K562 (cell line): ENCODE measurements around the gene SDR39U1. TPM values are rescaled to one million over a fixed set of nuclear protein-coding genes. Genes with fewer than 3 reads are reported as not detected.
A peak's percentile ranks its signal among the peaks of the same experiment; 100 is the strongest.

Experiments
- ATAC-seq: fragments of 200-7000 bp; cut with Tn5 transposase; 3 replicates; pipeline ENCODE4 v1.9.1; 2020; ENCODE audit warnings: moderate library complexity
- BruUV-seq: library from RNA; stranded (reverse); fragments of 400-500 nt; replicated peaks from 2 replicates; lab custom pipeline; 2021; lab: Mats Ljungman, UMichigan
- CTCF ChIA-PET: fragments of 300-600 bp; formaldehyde crosslinking; extraction: SDS; loops from one replicate; lab custom pipeline; 2021; ENCODE audit warnings: low intra/inter-chr PET ratio; lab: Yijun Ruan, JAX
- POLR2A ChIA-PET: fragments of 300-600, 350-650 bp; sonication (Branson Sonifier 250); formaldehyde crosslinking; extraction: SDS; loops from one replicate; lab custom pipeline; 2021; ENCODE audit warnings: antibody characterized with exemption, inconsistent platforms; lab: Yijun Ruan, JAX
- DNase-seq, 4 experiments: peaks; one replicate each; pipeline versions ENCODE4 v3.0.0 to v3.0.0-alpha.2; 2011 to 2018; ENCODE audit warnings: low spot score in 3 of 4, mixed read lengths in 3 of 4; ENCODE audit errors: extremely low read depth in 1 of 4
- FAIRE-seq: peaks from 2 replicates; lab custom pipeline; 2011; peaks lifted over from hg19 to GRCh38; lab: Jason Lieb, UNC
- H2AFZ ChIP-seq: 2 replicates; pipeline ENCODE4 v1.6.0; 2011; ENCODE audit warnings: low read depth, low read length, control low read depth, inconsistent platforms
- H3K27ac ChIP-seq: fragments of 200-600 bp; 3 replicates; pipeline ENCODE4 v1.8.0; 2011; ENCODE audit warnings: low read depth, mild to moderate bottlenecking, control low read depth, inconsistent platforms, low read length, moderate library complexity, mixed read lengths; ENCODE audit errors: extremely low read depth
- H3K27me3 ChIP-seq, 2 experiments: fragments of 300-600 bp in 1 of 2; 2 replicates in 1 of 2; 3 replicates in 1 of 2; pipeline versions ENCODE4 v1.6.0 to v1.8.0; 2011; ENCODE audit warnings: inconsistent platforms in 2 of 2, low read length in 2 of 2, mild to moderate bottlenecking in 1 of 2, mixed read lengths in 1 of 2, moderate library complexity in 1 of 2; ENCODE audit not compliant: control insufficient read depth in 2 of 2, insufficient read depth in 2 of 2
- H3K36me3 ChIP-seq: fragments of 300-600 bp; 3 replicates; pipeline ENCODE4 v1.8.0; 2011; ENCODE audit warnings: mild to moderate bottlenecking, low read length, inconsistent platforms; ENCODE audit not compliant: control insufficient read depth, insufficient read depth
- H3K4me1 ChIP-seq, 2 experiments: fragments of 200-600 bp in 1 of 2; replicated peaks in 1 of 2; 2 replicates in 1 of 2; 3 replicates in 1 of 2; pipeline versions ENCODE4 v1.5.1 to v1.8.0; 2011; ENCODE audit warnings: inconsistent platforms in 2 of 2, low read length in 2 of 2, mild to moderate bottlenecking in 1 of 2, mixed read lengths in 1 of 2, moderate library complexity in 1 of 2; ENCODE audit not compliant: control insufficient read depth in 2 of 2, insufficient read depth in 2 of 2
- H3K4me2 ChIP-seq: 2 replicates; pipeline ENCODE4 v1.6.1; 2011; ENCODE audit warnings: low read length, control low read depth, inconsistent platforms, mixed read lengths; ENCODE audit not compliant: insufficient read depth
- H3K4me3 ChIP-seq: fragments of 200-600 bp; sonication (generic), shearing (Covaris generic); 2 replicates; pipeline ENCODE4 v1.5.1; 2016; ENCODE audit warnings: control low read depth, inconsistent platforms
- H3K79me2 ChIP-seq: fragments of 200-600 bp; 3 replicates; pipeline ENCODE4 v1.8.0; 2011; ENCODE audit warnings: low read length, inconsistent platforms; ENCODE audit not compliant: control insufficient read depth, insufficient read depth
- H3K9ac ChIP-seq, 2 experiments: 2 replicates each; pipeline versions ENCODE4 v1.6.0 to v1.6.1; 2011; ENCODE audit warnings: low read depth in 2 of 2, low read length in 2 of 2, control low read depth in 1 of 2, inconsistent platforms in 1 of 2, mild to moderate bottlenecking in 1 of 2, mixed read lengths in 1 of 2; ENCODE audit not compliant: insufficient read depth in 1 of 2
- H3K9me1 ChIP-seq: one replicate; pipeline ENCODE4 v1.6.0; 2011; ENCODE audit warnings: inconsistent platforms, mild to moderate bottlenecking, low read length, moderate library complexity; ENCODE audit not compliant: control insufficient read depth, insufficient read depth
- H3K9me3 ChIP-seq: replicated peaks from 2 replicates; pipeline ENCODE4 v1.5.1; 2011; ENCODE audit warnings: low read depth, low read length, inconsistent platforms; ENCODE audit not compliant: control insufficient read depth, insufficient read depth
- H4K20me1 ChIP-seq: replicated peaks from 2 replicates; pipeline ENCODE4 v1.6.1; 2011; ENCODE audit warnings: low read length, inconsistent platforms, mixed read lengths; ENCODE audit not compliant: control insufficient read depth, insufficient read depth
- BRF1 ChIP-seq: IDR thresholded peaks from 3 replicates; pipeline ENCODE4 v1.6.1; 2011; ENCODE audit warnings: borderline replicate concordance, mild to moderate bottlenecking; ENCODE audit not compliant: insufficient read length; ENCODE audit errors: extremely low read depth
- EP400 ChIP-seq: fragments of 450-650 bp; IDR thresholded peaks from 2 replicates; pipeline ENCODE4 v1.6.1; 2017; ENCODE audit warnings: antibody characterized with exemption, mild to moderate bottlenecking, moderate library complexity
- HNRNPLL ChIP-seq: fragments of 200-400 bp; formaldehyde crosslinking; IDR thresholded peaks from 2 replicates; pipeline ENCODE4 v1.6.1; 2017; ENCODE audit warnings: low read length, low read depth, mild to moderate bottlenecking; ENCODE audit not compliant: poor library complexity, severe bottlenecking
- NR2F6 ChIP-seq: fragments of 450-650 bp; formaldehyde crosslinking; IDR thresholded peaks from 2 replicates; pipeline ENCODE4 v1.4.0; 2020; ENCODE audit warnings: mild to moderate bottlenecking
- PHB2 ChIP-seq: fragments of 450-650 bp; IDR thresholded peaks from 2 replicates; pipeline ENCODE4 v1.6.1; 2017; ENCODE audit warnings: low read depth
- POLR2A ChIP-seq: fragments of 450-650 bp; conservative IDR thresholded peaks from 2 replicates; pipeline ENCODE4 v1.6.1; 2016
- RFX1 ChIP-seq: fragments of 450-650 bp; IDR thresholded peaks from 2 replicates; pipeline ENCODE4 v1.6.1; 2016; ENCODE audit warnings: mild to moderate bottlenecking, moderate library complexity
- SIN3A ChIP-seq, 2 experiments: fragments of 150-350 bp in 1 of 2; IDR thresholded peaks; 2 replicates each; pipeline ENCODE4 v1.6.1; 2011 to 2016; ENCODE audit warnings: borderline replicate concordance in 2 of 2, low read depth in 2 of 2, low read length in 2 of 2, mild to moderate bottlenecking in 2 of 2, moderate library complexity in 2 of 2; ENCODE audit not compliant: control insufficient read depth in 1 of 2
- TAF1 ChIP-seq: IDR thresholded peaks from 2 replicates; pipeline ENCODE4 v1.6.1; 2011; ENCODE audit warnings: mild to moderate bottlenecking, low read length, moderate library complexity; ENCODE audit not compliant: insufficient read depth, control insufficient read depth, severe bottlenecking; ENCODE audit errors: extremely low read depth
- TOE1 ChIP-seq, 2 experiments: fragments of 450-650 bp in 1 of 2; sonication (generic) in 1 of 2; formaldehyde crosslinking in 1 of 2; IDR thresholded peaks; 2 replicates each; pipeline versions ENCODE4 v1.7.1 to v1.8.0; 2016 to 2022; ENCODE audit warnings: borderline replicate concordance in 2 of 2, mild to moderate bottlenecking in 2 of 2, antibody characterized with exemption in 1 of 2, inconsistent platforms in 1 of 2, low read depth in 1 of 2, missing genetic modification reagents in 1 of 2, moderate library complexity in 1 of 2
- ZFP1 ChIP-seq: fragments of 450-650 bp; formaldehyde crosslinking; IDR thresholded peaks from 2 replicates; pipeline ENCODE4 v1.4.0; 2020; ENCODE audit warnings: mild to moderate bottlenecking, mixed read lengths
- ZNF212 ChIP-seq: fragments of 450-650 bp; formaldehyde crosslinking; IDR thresholded peaks from 2 replicates; pipeline ENCODE4 v1.4.0; 2020; ENCODE audit warnings: mild to moderate bottlenecking
- ZNF263 ChIP-seq: sonication (generic); formaldehyde crosslinking; IDR thresholded peaks from 2 replicates; pipeline ENCODE4 v1.8.0; 2022; ENCODE audit warnings: mild to moderate bottlenecking, missing genetic modification reagents, borderline replicate concordance
- ZNF584 ChIP-seq: fragments of 200-800 bp; sonication (Bioruptor generic); IDR thresholded peaks from 2 replicates; pipeline ENCODE4 v1.6.1; 2016; ENCODE audit warnings: low read depth, mild to moderate bottlenecking, missing genetic modification characterization, missing compliant biosample characterization
- ZNF77 ChIP-seq: fragments of 250-450 bp; sonication (Bioruptor Pico); IDR thresholded peaks from 2 replicates; pipeline ENCODE4 v1.5.0; 2020
- WGBS: fragments of 100-300 bp; shearing (Covaris generic); methylation state at CpG from one replicate; pipeline ENCODE4 v1.1.6; 2016; ENCODE audit warnings: low coverage, mixed read lengths; ENCODE audit not compliant: insufficient coverage; ENCODE audit errors: missing lambda C conversion rate; 5-methylcytosine and 5-hydroxymethylcytosine counted together
- in situ Hi-C: fragments of 300-500 bp; cut with MboI; formaldehyde crosslinking; loops from 4 replicates; pipeline ENCODE4 v1.15.0; 2018; ENCODE audit warnings: inconsistent platforms, mixed read lengths
- intact Hi-C: fragments of 100-400 bp; cut with micrococcal nuclease; formaldehyde crosslinking; loops from 2 replicates; pipeline ENCODE4 v1.14.2; 2022
- polyA plus RNA-seq, 8 experiments: library from polyadenylated mRNA; depleted of rRNA in 4 of 8; stranded (reverse) in 5 of 8; unstranded in 3 of 8; fragments of >200 nt; fragmentation: Nextera tagmentation in 2 of 8; fragmentation: Illumina TruSeq in 1 of 8; extraction: Ambion mirVana in 2 of 8; extraction: Trizol in 1 of 8; gene quantifications; 2 replicates each; pipeline versions ENCODE4 v1.2.1 to v1.2.3, GENCODE V29; 2011 to 2014; ENCODE audit warnings: inconsistent platforms in 1 of 8, missing spikeins in 1 of 8
- total RNA-seq, 7 experiments: library from RNA; depleted of rRNA in 6 of 7; stranded (reverse); fragments of >200 nt in 6 of 7; fragmentation: Illumina TruSeq in 2 of 7; extraction: Trizol in 2 of 7; gene quantifications; 2 replicates each; pipeline versions ENCODE4 v1.2.1 to v1.2.3, GENCODE V29; 2011 to 2021; ENCODE audit warnings: low replicate concordance in 1 of 7
- TF ChIP-seq, protein P1 (sequence below), 3 experiments: fragments of 200-800 bp in 1 of 3; sonication (Bioruptor generic) in 1 of 3; sonication (generic) in 1 of 3; formaldehyde crosslinking in 1 of 3; IDR thresholded peaks; 2 replicates each; pipeline versions ENCODE4 v1.6.1 to v1.8.0; 2016 to 2022; ENCODE audit warnings: mild to moderate bottlenecking in 2 of 3, missing compliant biosample characterization in 2 of 3, missing genetic modification characterization in 2 of 3, missing genetic modification reagents in 1 of 3
- TF ChIP-seq, protein P2 (sequence below): fragments of 450-650 bp; formaldehyde crosslinking; IDR thresholded peaks from 2 replicates; pipeline ENCODE4 v1.4.0; 2022; ENCODE audit warnings: mild to moderate bottlenecking, moderate library complexity

Gene SDR39U1
- total and polyA plus RNA-seq, 9 of the 15 experiments (the other 6 are each of a cell fraction or from before 2014, with no cell fraction given), result 10.4 to 56.1 (median 19.8) TPM

DNA sequence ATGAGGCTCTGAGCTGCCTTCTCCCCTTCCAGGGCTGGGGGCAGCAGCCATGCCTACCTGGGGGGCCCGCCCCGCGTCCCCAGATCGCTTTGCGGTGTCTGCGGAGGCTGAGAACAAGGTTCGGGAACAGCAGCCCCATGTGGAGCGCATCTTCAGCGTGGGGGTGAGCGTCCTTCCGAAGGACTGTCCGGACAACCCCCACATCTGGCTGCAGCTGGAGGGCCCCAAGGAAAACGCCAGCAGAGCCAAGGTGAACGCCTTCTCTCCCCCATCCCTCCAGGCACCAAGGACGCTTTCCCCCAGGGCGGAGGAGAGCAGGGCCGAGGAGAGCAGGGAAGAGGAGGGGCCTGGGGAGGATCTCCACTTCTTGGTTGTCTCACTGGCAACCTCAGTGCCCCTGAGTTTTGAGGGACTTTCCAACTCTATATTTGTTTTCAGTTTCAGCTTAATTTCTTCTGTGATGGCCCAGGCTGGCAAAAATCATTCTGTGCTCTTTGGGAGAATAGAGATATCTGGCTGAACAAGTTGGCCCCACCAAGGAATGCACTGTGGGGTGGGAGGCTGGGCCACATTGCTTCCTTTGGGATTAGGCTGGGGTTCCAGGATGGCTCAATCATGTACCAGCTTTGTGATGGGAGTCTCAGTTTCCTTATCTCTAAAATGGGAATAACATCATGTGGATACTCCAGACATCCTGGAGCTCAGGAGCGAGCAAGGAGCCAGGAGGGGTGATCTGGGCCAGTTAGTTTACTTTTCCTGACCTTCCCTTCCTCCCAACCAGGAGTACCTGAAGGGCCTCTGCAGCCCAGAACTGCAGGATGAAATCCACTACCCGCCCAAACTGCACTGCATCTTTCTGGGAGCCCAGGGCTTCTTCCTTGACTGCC, 11.7 kb downstream of the SDR39U1 start:
- peak overlapping the region; percentile 68 for H3K4me3 ChIP-seq
- intact Hi-C loops (loop anchor here (1.0 to 2.0 kb wide), 3 partner anchors 98 to 188 kb away; partner anchors contain the start of gene TINF2), in situ Hi-C loops (loop anchor here (5.0 to 10.0 kb wide), 3 partner anchors 99 to 376 kb away; partner anchors contain the start of genes CARMIL3 and TINF2)
- FAIRE-seq, result no peak
- H3K9me3 ChIP-seq, result no peaks in the 10 kb centered on the region
- 0 out of 2 replicates have a peak overlapping the region, but pooled peaks have one; percentile 76 for H2AFZ ChIP-seq
- ATAC-seq, result peak; percentile 60
- H3K27me3 ChIP-seq, result no peaks in the 10 kb centered on the region
- peak overlapping the region; percentile 85 for H3K27ac ChIP-seq
- peaks cover 12% of the 10 kb centered on the region for H3K79me2 ChIP-seq
- peak overlapping the region; percentile 92 for H3K4me2 ChIP-seq
- peaks cover 18% of the 10 kb centered on the region; the same call in 2 of the 3 replicates for H3K36me3 ChIP-seq
- POLR2A ChIA-PET, result interaction anchor here (0.6 to 3.9 kb wide), 17 partner anchors 10 to 284 kb away, joined by 3 to 43 read pairs (median 5); partner anchors contain the start of genes ADCY4, SDR39U1 and TINF2
- CTCF ChIA-PET, result interaction anchor here (1.3 to 1.9 kb wide), 2 partner anchors 96 to 103 kb away, joined by 5 to 19 read pairs; partner anchors contain the start of gene ADCY4
- peaks cover 3% of the 10 kb centered on the region for H3K9me1 ChIP-seq
- peak in 3 of 4 experiments; percentile 23 to 52 (median 29) for DNase-seq
- peaks cover 5% of the 10 kb centered on the region; the same call in 1 of the 2 replicates for H4K20me1 ChIP-seq
- 6% methylated on average over 15 of the region's 19 CpGs for WGBS
- BruUV-seq, result TSS peak; percentile 62
- peaks cover 29 to 53% of the 10 kb centered on the region in 2 experiments for H3K4me1 ChIP-seq
- H3K9ac ChIP-seq, result peak overlapping the region; percentile 84 to 91
- TF ChIP-seq NR2F6 (CRISPR knock-in tag), result no peak
- TF ChIP-seq, protein P1, sequence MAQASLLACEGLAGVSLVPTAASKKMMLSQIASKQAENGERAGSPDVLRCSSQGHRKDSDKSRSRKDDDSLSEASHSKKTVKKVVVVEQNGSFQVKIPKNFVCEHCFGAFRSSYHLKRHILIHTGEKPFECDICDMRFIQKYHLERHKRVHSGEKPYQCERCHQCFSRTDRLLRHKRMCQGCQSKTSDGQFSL (CRISPR knock-in tag; IDR thresholded peaks at IDR 0.05), result peak; percentile 5; the same call in 1 of the 2 replicates
- TF ChIP-seq, protein P1 (tag; IDR thresholded peaks at IDR 0.05), result peak in 1 of 2 experiments; percentile 21; a peak in 1 of 4 replicates
- no peak for TF ChIP-seq BRF1
- 0 out of 4 replicates have a peak, but pooled peaks of 1 of the 2 experiments have one; percentile 30 for TF ChIP-seq SIN3A (IDR thresholded peaks at IDR 0.05; ENCODE audit: borderline replicate concordance in 2 of 2, control insufficient read depth in 1 of 2, low read depth in 2 of 2, low read length in 2 of 2)
- 0 out of 2 replicates have a peak, but pooled peaks have one; percentile 24 for TF ChIP-seq TOE1 (IDR thresholded peaks at IDR 0.05; ENCODE audit: borderline replicate concordance)
- no peak for TF ChIP-seq TOE1 (CRISPR knock-in tag; IDR thresholded peaks at IDR 0.05; ENCODE audit: borderline replicate concordance, low read depth)
- no peak for TF ChIP-seq ZFP1 (CRISPR knock-in tag)
- 0 out of 2 replicates have a peak, but pooled peaks have one; percentile 17 for TF ChIP-seq POLR2A
- TF ChIP-seq PHB2, result no peak
- TF ChIP-seq ZNF212 (CRISPR knock-in tag), result no peak
- no peak for TF ChIP-seq RFX1
- TF ChIP-seq HNRNPLL, result peak; percentile 50
- TF ChIP-seq ZNF263 (CRISPR knock-in tag), result no peak; the same call in 1 of the 2 replicates
- TF ChIP-seq EP400, result 0 out of 2 replicates have a peak, but pooled peaks have one; percentile 2
- TF ChIP-seq ZNF77 (CRISPR knock-in tag), result no peak
- TF ChIP-seq, protein P2, sequence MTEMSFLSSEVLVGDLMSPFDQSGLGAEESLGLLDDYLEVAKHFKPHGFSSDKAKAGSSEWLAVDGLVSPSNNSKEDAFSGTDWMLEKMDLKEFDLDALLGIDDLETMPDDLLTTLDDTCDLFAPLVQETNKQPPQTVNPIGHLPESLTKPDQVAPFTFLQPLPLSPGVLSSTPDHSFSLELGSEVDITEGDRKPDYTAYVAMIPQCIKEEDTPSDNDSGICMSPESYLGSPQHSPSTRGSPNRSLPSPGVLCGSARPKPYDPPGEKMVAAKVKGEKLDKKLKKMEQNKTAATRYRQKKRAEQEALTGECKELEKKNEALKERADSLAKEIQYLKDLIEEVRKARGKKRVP (CRISPR knock-in tag), result no peak
- no peak for TF ChIP-seq ZNF584 (CRISPR knock-in tag)
- TF ChIP-seq TAF1, result no peak
